Measurements from ENCODE around the gene SELENOH.

Gene SELENOH

DNA sequence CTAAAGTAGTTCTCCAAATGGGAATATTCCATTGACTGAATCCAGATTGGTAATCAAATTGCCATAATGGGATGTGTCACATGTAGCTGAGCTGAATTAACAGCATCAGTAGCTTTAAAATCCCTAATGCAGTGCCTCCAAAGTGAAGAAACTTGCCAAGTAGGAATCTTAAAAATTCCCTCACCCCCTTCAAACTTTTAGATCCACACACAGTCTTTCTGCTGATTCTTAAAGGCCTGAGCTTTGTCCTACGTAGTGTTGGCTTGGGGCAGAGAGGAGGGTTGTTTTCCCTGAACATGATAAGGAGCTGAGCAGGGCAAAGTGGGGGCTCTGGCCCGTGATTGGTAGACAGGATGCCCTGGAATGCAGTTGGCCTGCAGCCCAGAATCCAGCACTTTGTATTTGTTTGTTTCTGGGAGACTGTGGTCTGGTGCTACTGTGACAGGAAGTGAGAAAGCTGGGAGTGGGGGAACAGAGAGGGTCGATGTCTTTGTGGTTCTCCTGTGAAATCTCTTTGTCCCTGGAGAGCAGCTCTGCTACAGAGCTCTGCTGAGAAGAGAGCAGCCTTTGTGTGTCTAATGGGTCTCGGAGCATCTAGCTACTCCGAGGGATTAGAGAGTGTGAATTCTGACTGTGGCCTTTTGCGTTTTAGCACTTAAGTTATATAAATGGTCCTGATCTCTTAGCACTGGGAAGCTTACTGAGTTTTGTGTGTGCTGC is 37.2 kb downstream of the SELENOH start:
- DNase-seq (ENCODE audit: low read depth in 1 of 2, low spot score in 1 of 2), result no peak

DNA sequence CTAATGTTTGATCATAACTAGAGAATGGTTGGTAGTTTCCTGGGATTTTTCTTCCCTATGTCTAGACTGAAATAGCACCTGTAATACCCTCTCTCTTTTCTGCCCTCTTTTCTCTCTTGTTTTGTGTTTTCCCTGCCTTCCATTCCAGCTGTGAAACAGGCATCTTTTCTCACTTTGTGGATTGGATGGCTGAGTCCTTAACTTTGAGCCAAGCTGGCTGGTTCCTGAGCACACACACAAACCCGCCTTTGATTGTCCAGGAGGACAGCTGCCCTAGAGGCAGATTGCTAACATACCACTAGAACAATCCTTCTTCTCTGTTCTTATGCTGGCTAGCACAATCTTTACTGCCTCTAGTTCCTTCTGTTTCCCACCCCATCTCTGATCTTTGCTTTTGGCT is 38.0 kb downstream of the SELENOH start:
- no peak for DNase-seq (ENCODE audit: low read depth in 1 of 2, low spot score in 1 of 2)

DNA sequence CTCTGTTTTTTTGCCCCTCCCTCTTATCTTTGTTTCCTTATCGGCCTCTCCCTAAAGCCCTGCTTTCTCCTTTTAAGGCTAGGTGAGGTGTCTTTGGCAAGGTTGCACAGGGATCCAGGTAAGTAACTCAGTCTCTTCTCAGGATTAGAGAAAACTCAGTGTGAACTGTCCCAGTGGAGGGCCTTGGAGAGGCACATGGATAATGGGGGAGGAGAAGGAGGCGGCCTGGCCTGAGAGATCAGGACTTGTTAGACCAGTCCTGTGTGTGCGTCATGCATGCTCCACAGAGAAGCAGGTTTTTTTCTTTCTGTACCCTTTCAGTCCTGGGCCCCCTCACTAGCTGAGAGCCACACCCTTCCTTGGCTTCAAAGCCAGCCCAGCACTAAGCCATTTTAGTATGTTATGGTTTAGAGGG is 40.2 kb downstream of the SELENOH start:
- no peak for DNase-seq (ENCODE audit: low read depth in 1 of 2, low spot score in 1 of 2)

DNA sequence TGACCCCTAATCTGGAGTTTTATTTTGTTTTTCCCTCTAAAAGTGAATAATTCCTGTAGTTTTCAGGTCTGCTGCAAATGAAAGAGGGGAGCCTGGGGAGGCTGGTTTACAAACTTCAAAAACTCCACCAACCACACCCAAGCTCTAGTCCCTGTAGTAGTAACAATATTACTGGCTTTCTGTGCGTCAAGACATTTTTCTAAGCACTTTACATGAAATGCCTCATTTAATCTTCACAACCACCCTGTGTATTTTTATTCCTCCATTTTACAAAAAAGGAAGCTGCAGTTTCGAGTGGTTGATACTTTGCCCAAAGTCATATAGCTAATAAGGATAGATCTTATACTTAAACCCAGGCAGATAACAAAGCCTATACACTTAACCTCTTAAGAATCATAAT is 43.8 kb downstream of the SELENOH start:
- DNase-seq (ENCODE audit: low read depth in 1 of 2, low spot score in 1 of 2), result no peak

DNA sequence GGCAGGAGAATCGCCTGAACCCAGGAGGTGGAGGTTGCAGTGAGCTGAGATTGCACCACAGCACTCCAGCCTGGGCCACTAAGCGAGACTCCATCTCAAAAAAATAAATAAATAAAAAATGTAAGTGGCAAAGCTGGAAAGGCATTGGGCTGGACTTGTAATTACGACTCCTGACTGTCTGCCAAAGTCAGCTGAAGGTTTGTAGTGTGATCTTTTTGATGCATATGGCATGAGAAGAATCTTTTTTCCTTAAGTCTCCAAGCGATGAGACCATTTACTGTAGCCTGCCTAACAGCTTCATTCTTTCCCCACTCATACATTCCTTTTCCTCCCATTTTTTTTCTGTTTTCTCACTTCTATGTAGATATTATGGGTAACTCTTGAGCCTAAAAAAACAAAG is 45.1 kb downstream of the SELENOH start:
- DNase-seq (ENCODE audit: low read depth in 1 of 2, low spot score in 1 of 2), result no peak

DNA sequence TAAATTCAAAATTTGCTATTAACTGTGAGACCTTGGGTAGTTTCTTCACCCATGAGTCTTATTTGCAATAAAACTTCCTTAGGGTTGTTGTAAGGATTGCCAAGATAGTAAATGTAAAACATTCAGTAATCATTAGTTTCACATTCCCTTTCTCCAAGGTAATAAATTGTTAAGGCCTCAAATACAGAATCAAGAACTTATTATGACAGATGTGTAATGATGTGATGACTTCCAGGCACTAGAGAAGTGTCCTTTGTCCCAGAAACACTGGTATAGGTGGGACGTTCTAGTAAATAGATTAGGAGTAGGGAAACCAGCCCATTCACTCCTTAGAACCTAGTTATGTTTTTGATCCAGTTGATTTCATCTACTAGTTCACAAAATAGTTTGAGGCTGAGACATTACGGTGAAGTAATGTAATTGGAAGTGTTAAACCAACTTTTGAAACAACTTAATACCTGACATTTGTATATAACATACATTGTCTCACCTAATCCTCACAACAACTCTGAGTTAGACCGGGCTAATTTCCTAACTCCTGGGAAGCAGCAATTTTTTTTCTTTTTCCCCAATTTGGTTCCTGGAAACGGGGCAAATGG is 45.8 kb downstream of the SELENOH start:
- no peak for DNase-seq (ENCODE audit: low read depth in 1 of 2, low spot score in 1 of 2)

DNA sequence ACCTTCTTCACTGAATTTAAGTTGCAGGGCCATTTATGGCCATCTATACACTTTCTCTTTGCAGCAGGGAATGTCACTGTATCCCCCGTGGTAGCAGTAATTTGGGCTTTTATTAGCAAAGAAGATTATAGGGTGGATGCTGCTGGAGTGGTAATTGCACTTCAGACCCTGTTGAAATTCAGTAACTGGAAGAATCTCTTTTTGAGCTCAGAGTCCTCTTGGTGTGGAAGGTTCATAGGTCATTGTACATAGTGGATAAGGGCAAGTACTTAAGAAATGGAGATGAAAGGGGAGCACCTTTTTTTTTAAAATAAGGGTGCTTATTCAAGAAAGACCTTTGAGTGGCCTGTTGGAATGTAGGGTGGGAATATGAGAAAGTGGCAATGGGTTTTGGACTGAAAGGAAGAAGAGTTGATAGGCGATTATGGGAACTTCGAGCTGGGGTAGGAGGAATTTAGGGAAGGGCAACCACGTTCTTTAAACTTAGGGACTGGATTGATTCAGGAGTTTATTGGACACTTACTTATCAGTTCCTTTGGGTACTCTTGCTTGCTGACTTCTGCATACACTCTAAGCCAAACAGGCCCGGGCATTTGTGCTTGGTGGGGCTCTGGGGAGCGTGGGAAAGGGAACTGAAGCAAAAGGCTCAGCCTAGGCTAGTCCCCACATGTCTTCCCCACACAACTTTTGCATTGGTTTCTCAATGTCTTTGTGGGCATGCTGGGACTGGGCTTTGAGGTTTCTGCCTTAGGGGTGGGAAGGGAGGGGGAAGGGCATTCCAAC is 46.8 kb downstream of the SELENOH start:
- no peak for DNase-seq (ENCODE audit: low read depth in 1 of 2, low spot score in 1 of 2)

DNA sequence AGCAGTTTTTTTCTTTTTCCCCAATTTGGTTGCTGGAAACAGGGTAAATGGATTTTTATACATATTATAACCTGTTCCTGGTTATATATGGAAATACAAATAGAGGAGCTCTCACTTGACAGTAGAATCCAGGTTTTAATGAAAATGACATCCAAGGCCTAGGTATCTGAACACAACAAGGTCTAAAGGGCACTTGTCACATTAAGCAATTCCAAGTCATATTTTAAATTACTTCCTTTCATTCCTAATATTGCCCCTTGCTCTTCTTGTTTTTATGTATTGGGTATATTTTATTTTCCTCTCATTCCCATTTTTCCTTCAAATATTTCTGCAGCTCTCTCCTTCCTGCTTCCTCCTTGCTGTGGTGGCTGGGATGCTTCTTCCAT is 47.4 kb downstream of the SELENOH start:
- DNase-seq (ENCODE audit: low read depth in 1 of 2, low spot score in 1 of 2), result no peak

DNA sequence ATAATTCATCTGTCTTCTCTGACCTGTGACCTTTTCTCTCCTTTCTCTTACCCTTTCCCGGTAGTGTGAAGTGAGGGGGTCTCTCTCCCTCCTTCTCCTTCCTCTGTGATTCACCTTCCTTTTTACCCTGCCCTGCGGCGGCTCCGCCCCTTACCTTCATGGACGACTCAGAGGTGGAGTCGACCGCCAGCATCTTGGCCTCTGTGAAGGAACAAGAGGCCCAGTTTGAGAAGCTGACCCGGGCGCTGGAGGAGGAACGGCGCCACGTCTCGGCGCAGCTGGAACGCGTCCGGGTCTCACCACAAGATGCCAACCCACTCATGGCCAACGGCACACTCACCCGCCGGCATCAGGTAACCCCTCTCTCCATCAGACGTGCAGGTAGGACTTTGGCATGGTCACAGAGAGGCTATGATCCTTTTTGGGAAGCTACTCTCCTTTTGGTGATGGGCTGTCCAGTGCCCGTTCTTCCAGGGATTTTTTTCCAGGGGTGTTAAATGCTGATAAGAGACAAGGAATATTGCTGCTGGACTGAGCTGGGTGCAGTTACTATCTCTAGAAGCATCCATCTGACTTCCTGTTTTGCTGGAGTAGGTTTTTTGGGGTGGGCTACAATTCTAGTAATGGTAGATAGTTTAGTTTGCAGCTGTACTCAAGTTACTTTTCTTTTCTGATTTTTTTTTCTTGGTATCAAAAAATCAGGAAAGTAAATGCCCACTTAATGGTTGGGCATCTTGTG is 50.2 kb downstream of the SELENOH start:
- DNase-seq (ENCODE audit: low read depth in 1 of 2, low spot score in 1 of 2), result no peak

DNA sequence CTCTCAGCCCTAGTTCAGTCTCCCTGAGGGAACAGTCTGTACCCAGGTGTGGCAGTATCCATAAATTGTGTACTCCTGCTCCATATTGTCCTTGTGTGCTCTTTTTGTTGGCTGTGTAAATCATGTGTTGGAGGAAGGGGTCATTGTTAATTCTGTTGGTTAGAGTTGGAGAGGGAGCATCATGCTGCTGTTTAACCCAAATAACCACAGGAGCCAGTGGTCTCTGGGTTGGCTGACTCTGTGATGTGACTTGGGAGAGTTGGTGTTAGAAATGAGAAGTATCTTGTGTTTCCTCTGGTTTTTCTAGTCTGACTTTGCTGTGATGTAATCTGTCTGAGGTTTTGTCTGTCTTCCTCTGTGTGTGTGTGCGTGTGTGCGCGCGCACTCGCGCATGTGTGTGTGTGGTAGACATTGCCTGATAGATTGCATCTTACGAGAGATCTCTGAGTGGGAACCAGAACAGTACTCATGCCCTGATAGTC is 50.8 kb downstream of the SELENOH start:
- peak; percentile 65 to 70 for DNase-seq (ENCODE audit: low read depth in 1 of 2, low spot score in 1 of 2)

DNA sequence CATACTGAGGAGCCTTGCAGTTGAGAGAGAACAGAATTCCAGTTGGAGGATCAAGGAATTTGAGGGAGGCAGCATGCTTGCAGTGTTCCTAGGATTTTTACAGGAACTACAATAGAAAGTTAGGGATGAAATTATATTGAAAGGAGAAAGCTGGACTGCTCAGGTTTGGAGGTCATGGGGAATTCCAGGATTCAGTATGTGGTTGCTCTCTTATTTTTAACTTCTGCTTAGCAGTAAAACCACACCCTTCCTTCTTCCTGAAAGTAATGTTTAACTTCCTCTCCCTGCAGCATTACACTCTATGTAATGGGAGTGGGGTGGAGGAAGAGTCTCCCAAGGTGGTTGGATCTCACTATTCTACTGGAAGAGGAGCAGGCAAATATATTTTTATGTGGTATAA is 51.6 kb downstream of the SELENOH start:
- DNase-seq (ENCODE audit: low read depth in 1 of 2, low spot score in 1 of 2), result no peak

Data from activated T-helper 1 cell treated with anti-CD3 and anti-CD28 coated beads, Interleukin-2, amount 50 U/mL, for 16 hours (primary cell).